Glomerular visceral epithelial cell (primary cell): ENCODE results near the gene KISS1.
A peak's percentile ranks its signal among the peaks of the same experiment; 100 is the strongest.

Experiments used
- DNase-seq: peaks from one replicate; pipeline ENCODE4 v3.0.0-alpha.2; 2016; ENCODE audit errors: extremely low spot score

Gene KISS1

DNA sequence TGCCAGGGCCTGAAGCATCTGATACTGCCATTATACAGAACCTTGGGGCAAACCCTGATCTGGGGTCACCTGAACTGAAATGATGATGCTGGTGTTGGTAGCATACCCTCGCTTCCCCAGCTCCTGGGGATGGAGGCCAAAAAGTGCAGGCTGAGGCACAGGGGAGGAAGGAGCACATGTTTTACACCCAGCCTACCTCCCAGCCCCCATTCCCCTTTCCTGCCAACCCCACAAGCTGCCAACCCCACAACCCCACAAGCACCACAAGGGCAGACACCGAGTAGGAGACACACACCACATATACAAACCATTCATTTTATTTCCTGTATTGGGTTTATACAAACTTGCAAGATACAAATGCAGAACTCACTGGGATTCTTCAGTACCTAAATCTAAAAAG is 22.3 kb upstream of the KISS1 start:
- DNase-seq: no peak

DNA sequence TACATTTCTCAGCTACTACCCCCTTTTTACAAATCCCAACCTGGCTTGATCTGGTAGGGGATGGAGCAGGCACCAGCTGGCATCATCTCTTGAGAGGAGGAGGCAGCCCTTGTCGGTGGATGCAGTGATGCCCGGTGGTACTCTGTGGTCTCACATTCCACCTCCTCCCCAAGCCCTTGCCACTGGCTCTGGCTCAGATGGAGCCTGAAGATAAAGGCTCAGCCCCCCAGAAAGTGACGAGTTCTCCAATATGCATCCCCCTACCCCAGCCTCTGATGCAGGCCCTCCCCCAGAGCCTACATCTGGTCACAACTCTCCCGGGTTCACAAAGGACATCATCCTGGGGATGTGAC is 21.3 kb upstream of the KISS1 start:
- no peak for DNase-seq

DNA sequence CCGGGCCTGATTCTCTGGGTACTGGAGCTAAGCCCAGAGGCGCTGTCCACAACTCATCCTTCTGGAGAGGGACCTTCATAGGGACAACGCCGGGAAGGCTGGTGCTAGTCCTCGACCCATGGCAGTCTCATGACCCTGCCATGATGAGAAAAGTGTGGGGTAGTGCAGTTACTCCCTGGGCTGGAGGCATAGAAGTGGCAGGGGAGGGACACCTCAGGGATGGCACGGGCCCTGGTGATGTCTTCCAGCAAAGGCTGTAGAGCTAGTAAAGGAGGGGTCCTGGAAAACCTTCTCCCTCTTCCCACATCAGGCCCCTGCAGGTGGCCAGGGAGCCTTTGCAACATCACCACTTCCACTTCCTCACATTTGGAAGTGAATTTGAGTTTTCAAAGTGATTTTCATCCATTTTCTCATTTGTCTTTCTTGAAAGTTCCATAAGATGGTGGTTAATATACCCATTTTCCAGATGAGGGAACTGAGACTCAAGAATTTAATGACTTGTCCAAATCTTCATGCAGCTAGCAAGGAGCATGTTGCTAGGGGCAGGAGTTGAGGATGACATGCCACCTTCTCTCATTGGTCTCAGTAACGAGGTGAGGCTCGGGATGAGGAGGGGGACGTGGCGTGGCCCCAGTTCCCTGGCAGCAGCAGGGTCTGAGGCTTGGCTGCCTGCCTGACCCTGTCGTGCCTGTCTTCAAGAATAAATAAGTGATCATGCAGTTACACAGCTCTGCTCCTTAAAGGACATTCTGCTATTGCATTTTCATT is 20.8 kb upstream of the KISS1 start:
- DNase-seq: no peak

DNA sequence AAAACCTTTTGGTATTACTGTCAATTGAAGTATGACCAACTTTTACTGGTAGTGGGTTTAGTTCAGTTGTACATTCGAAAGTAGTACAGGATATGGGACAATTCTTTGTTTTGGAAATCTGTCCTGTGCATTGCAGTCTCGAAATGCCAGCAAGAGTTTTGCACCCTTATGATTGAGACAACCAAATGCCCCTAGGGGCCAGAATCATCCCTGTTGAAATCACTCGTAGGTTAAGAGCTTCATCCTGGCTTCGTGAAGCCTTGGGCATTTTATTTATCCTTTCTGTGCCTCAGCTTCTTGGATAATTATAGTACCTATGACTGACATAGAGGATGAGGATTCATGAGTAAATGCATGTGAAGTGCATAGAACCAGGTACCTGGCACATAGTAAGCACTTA is 19.9 kb upstream of the KISS1 start:
- DNase-seq: no peak

DNA sequence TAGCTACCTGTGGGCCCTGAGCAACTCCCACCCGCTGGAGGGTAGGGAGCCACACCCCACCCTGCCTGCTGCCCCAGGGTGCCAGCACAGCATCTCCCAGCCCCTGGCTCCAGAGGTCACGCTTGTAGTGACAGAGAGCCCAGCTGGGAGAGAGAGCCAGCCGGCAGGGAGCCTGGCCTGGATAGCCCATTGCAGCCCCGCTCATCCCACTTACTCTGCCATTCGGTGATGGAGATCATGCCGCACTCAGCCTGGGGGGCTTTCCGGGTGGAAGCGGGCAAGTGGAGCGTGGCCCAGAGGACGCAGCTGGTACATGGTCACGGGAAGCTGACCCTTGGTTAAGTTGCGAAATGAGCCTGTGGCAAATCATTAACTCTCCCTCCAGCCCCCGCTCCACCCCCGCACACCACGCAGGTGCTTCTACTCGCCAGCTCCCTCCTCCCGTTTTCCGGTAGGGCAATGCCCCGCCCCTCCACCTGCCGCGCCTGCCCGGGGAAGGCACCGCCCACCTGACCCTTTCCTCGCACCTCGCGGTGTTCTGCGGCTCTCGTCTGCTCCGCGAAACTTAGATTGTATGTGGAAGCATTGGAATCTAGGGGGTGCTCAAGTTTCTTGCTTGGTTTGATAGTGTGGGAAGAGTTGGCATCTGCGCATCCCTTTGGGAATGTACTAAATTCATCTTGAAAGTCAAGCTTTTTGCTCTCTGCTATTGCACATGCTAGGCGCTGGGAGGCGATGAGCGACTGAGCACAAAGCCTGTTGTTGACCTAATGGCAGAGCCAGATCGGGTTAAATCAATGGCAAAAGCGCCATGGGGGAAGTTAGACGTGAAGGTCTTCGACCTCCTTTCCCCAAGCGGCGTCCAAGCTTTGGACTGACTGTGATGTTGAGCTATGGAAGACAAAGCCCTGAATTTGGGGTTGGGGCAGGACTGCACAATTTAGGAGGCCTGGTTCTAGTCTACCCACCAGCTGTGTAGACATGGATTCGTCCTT is 17.7 kb upstream of the KISS1 start, which contains the start of gene GOLT1A:
Gene GOLT1A, minus strand, starts transcription at position 321 of the 995 bp plus-strand sequence. Its CDS starts 82 bp downstream, at position 239.
- DNase-seq: peak; percentile 93

DNA sequence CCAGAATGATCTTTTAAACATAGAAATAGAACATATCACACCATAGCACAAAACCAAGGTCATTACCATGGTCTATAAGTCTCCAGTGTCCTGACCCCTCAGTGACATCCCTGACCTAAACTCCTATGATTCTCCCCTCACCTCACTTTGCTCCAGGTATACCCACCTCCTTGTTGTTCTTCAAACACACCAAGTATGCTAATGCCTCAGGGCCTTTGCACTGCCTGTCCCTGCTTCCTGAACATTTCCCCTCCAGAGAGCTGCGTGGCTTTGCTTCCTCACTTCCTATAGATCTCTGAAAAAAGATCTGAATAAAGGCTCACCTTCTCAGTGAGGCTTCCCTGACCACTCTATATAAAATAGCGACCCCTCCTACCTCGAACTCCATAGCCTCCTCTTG is 16.4 kb upstream of the KISS1 start:
- no peak for DNase-seq

DNA sequence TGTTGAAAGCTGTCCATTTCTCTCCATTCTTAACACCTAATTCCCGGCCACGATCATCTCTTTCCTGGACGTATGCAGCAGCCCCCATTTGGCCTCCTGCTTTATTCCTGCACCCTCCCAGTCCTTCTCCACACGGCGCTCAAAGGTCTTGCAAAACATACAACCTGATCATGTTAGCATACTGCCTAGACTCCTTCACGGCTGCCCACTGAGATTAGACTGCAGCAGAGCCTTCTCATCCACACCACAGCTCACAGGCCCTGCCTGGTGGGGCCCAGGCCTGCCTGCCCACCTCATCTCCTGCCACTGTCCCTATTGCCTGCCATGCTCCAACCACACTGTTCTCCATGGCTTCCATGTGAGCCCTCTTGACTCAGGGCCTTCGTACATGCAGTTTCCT is 14.8 kb upstream of the KISS1 start:
- DNase-seq: no peak

- DNase-seq: peak; percentile 54
Measured at GRCh38 chr1:204207136-204207616, 10.9 kb upstream of the KISS1 start.

DNA sequence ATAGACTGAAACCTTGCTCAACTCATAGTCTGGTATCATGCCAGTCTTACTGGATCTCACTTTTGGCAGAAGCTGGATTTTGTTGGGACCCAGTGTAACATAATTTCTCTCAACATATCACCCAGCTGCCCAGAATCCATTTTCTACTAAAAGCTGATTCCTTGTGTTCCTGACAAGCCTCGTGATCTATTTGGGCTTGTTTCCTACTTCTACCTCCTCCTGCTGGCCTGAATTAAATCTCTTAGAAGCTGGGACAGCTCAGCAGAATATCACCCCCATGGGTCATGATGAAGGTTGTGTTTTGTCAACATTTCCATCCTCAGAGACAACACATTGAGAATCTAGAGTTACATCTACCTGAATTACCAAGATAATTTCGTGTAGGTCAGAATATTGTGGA is 9.8 kb upstream of the KISS1 start:
- DNase-seq: no peak

- DNase-seq: no peak
Measured at GRCh38 chr1:204205486-204205885, 9.2 kb upstream of the KISS1 start.

DNA sequence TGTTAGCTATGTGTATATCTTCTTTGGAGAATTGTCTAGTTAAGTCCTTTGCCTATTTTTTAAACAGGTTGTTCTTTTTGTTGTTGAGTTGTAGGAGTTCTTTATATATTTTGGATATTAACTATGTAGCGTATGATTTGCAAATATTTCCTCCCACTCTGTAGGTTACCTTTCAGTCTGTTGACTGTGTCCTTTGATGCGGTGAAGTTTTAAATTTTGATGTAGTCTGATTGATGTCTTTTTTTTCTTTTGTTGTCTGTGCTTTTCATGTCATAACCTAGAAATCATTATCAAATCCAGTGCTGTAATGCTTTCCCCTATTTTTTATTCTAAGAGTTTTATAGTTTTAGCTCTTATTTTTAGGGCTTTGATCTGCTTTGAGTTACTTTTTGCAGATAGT is 8.7 kb upstream of the KISS1 start:
- no peak for DNase-seq

GRCh38 chr1:204203206-204203767 is 7.0 kb upstream of the KISS1 start:
- peak; percentile 49 for DNase-seq

- DNase-seq: no peak
Measured at GRCh38 chr1:204202481-204202880, 6.2 kb upstream of the KISS1 start.

GRCh38 chr1:204201348-204202040 is 5.2 kb upstream of the KISS1 start:
- no peak for DNase-seq

- DNase-seq: no peak
Measured at GRCh38 chr1:204199579-204199978, 3.3 kb upstream of the KISS1 start.

DNA sequence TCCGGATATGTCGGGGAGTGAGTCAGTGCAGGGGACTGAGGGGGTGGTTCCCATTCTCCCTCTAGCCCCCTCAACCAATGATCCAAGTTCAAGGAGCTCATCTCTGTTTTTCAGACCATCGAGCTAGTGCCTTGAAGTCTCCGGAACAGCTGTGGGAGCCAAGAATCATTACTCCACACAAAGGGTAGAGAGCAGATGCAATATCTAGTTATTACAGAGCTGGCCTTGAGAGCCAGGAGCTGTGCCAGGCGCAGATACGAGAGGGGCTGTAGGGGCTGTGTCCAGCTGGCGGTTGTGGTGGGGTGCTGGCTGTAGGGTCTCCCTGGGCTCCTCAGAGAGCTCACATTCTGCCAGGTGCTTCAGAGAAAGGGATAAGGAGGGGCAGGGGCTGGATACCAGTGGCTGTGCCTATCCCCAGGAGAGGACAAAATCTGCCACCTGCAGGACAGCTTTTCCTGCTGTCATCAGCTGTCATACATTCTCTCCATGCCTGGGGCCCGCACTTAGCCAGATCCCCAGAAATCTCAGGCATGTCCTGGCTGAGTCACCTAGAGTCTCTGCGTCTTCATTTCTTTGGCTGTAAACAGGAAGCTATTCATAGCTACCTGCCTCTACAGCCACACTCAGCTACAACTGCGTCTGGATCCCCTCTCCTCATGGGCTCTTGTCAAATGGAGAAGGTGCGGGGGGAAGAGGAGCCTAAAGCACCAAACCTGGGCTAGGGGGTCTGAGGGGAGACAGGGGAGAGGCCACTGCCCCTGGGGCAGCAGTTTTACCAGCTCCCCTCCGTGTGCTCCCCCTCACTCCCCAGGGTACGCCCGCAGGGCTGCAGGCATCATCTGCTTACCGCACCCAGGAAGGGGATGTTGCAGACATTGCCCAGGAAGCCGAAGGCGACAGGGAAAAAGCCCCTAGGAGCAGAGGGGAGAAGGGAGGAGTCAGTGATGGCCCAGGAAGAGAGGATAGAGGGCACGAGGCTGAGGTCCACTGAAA is 2.4 kb upstream of the KISS1 start:
- peak; percentile 78 for DNase-seq

GRCh38 chr1:204197068-204197467 is 777 bp upstream of the KISS1 start:
- DNase-seq: no peak

- DNase-seq: no peak
Measured at GRCh38 chr1:204194771-204195170, 1.5 kb downstream of the KISS1 start.

DNA sequence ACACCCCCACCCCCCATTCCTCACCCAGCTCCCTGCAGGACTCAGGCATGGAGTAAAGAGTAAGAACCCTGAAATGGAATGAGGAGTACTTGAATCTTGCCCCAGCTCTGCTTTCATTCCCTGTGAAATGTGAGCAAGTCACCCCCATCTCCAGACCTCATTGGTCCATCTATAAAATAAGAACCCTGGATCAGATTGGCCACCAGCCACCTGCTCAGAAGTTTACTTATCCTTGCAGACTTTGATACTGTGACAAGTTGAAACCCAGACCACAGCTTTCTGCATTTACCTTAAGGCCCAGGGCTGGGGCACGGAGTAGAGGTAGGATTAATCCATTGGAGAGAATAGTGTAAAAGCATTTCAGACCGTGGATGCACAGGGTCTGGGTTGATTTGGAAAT is 2.2 kb downstream of the KISS1 start:
- no peak for DNase-seq

DNA sequence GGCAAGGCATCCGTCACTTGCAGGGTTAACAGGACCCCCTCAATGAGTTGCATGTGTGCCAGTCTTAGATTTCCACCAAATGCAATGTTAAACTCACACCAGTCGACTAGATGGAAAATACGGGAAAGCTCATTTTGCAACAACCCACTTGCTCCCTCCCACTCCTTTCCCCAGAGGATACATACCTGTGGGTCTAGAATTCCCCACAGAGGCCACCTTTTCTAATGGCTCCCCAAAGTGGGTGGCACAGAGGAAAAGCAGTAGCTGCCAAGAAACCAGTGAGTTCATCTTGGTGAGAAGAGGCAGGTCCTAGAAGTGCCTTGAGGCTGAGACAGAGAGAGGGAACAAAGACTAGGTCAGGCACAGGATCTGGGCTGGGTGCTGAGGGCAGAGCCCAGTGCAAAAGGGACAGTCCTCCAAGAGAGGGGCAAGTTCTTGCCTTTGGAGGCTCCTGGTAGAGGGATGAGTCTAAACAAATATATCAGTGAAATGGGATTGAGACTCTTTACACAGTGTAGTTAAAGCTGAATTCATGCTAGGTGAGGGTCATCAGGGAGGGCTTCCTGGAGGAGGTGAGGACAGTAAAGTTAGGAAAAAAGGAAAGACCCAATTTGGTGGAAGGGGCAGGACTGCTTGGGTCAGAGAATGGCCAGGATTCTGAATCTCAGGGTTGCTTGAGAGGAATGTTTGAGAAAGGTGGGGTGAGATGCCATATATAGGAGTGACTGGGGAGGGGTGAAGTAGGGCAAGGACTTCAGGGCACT is 3.5 kb downstream of the KISS1 start:
- no peak for DNase-seq
